Gastrocnemius medialis (tissue), 4 donors: Measurements from ENCODE around the gene TNRC18. TPM values are rescaled to one million over a fixed set of nuclear protein-coding genes. Genes with fewer than 3 reads are reported as not detected.

Experiments
- ATAC-seq, 2 donors: fragments of 150-250 bp; one replicate each; pipeline ENCODE4 v1.9.1; 2016
- DNase-seq, 2 donors: peaks; one replicate each; pipeline ENCODE4 v3.0.0-alpha.2; 2019
- H3K27ac ChIP-seq, 4 donors: fragments of 200-600 bp; sonication (generic); 1 replicate in 1 of 4; 2 replicates in 3 of 4; pipeline ENCODE4 v1.5.1; 2016 to 2018; ENCODE audit warnings: mild to moderate bottlenecking in 2 of 4, moderate library complexity in 1 of 4
- H3K27me3 ChIP-seq, 3 donors: fragments of 200-600 bp; sonication (generic) in 2 of 3; 1 replicate in 1 of 3; 2 replicates in 2 of 3; pipeline versions ENCODE4 v1.5.1 to v1.6.0; 2016 to 2019; ENCODE audit warnings: mild to moderate bottlenecking in 1 of 3, moderate library complexity in 1 of 3
- H3K36me3 ChIP-seq, 2 donors: fragments of 200-600 bp; sonication (generic) in 1 of 2; one replicate each; pipeline ENCODE4 v1.5.1; 2017 to 2018
- H3K4me1 ChIP-seq, 2 donors: fragments of 200-600 bp; sonication (generic) in 1 of 2; one replicate each; pipeline ENCODE4 v1.5.1; 2016 to 2017; ENCODE audit warnings: mild to moderate bottlenecking in 2 of 2
- H3K4me3 ChIP-seq, 4 donors: fragments of 200-600 bp; sonication (generic) in 3 of 4; 1 replicate in 1 of 4; 2 replicates in 3 of 4; pipeline ENCODE4 v1.5.1; 2016 to 2019; ENCODE audit warnings: mild to moderate bottlenecking in 2 of 4
- H3K9me3 ChIP-seq, 3 donors: fragments of 200-600 bp; sonication (generic) in 2 of 3; 1 replicate in 1 of 3; 2 replicates in 2 of 3; pipeline ENCODE4 v1.5.1; 2016 to 2019
- CTCF ChIP-seq, 5 experiments: fragments of 450-650 bp in 3 of 5; fragments of 200-600 bp in 2 of 5; sonication (generic) in 2 of 5; IDR thresholded peaks in 4 of 5; conservative IDR thresholded peaks in 1 of 5; 1 replicate in 4 of 5; 2 replicates in 1 of 5; pipeline ENCODE4 v1.5.1; 2016 to 2019; ENCODE audit warnings: antibody characterized with exemption in 5 of 5, mild to moderate bottlenecking in 3 of 5, moderate library complexity in 3 of 5
- POLR2A ChIP-seq, 2 donors: fragments of 450-650 bp; IDR thresholded peaks; one replicate each; pipeline ENCODE4 v1.6.1; 2017; ENCODE audit warnings: antibody characterized with exemption in 2 of 2, mild to moderate bottlenecking in 2 of 2, moderate library complexity in 2 of 2
- in situ Hi-C, 4 donors: fragments of 200-750 bp; cut with MboI; loops; one replicate each; pipeline versions ENCODE4 v1.15.0 to v1.8.0; 2017; ENCODE audit warnings: low sequenced_read_pairs in 4 of 4
- intact Hi-C: fragments of 100-400 bp; cut with DNase I; formaldehyde crosslinking; loops from one replicate; pipeline ENCODE4 v1.15.1; 2023; ENCODE audit warnings: low total_unique reads
- total RNA-seq, 4 donors: library from RNA; depleted of rRNA; stranded (reverse); fragments of >200 nt; gene quantifications; one replicate each; pipeline versions ENCODE4 v1.1.0 to v1.2.3, GENCODE V29; 2016

The TNRC18 gene
- total RNA-seq, 4 donors from 2014 or later = 8.7 to 31.2 (median 20.5) TPM

- TF ChIP-seq CTCF (IDR thresholded peaks at IDR 0.05 in 4 of 5, conservative IDR thresholded peaks at IDR 0.05 in 1 of 5) (no peak), POLR2A (IDR thresholded peaks at IDR 0.05) (no peak)
- Histone ChIP-seq H3K27ac (no peak overlapping the region), H3K27me3 (no peaks in the 10 kb centered on the region), H3K9me3 (no peaks in the 10 kb centered on the region), H3K4me1 (peaks cover 17 to 19% of the 10 kb centered on the region in 2 donors), H3K36me3 (peaks cover 0 to 40% of the 10 kb centered on the region in 2 donors), H3K4me3 (no peak overlapping the region)
- ATAC-seq = no peak
- in situ Hi-C loops = no loop called here
- intact Hi-C loops = no loop called here
- DNase-seq = no peak
Measured at GRCh38 chr7:5352440-5353010, 71.1 kb downstream of the TNRC18 start.

- H3K9me3 ChIP-seq = no peaks in the 10 kb centered on the region
- DNase-seq (no peak), ATAC-seq (no peak)
- TF ChIP-seq POLR2A (IDR thresholded peaks at IDR 0.05) = no peak
- no peak for TF ChIP-seq CTCF (IDR thresholded peaks at IDR 0.05 in 4 of 5, conservative IDR thresholded peaks at IDR 0.05 in 1 of 5)
- H3K27ac ChIP-seq = no peak overlapping the region
- peaks cover 17 to 19% of the 10 kb centered on the region in 2 donors for H3K4me1 ChIP-seq
- no peak overlapping the region for H3K4me3 ChIP-seq
- no peaks in the 10 kb centered on the region for H3K27me3 ChIP-seq
- intact Hi-C loops (no loop called here), in situ Hi-C loops (no loop called here)
- peaks cover 0 to 32% of the 10 kb centered on the region in 2 donors for H3K36me3 ChIP-seq
Measured at GRCh38 chr7:5351507-5352265, 71.9 kb downstream of the TNRC18 start.

GRCh38 chr7:5350600-5351385 is 72.8 kb downstream of the TNRC18 start:
- Histone ChIP-seq H3K36me3 (peaks cover 0 to 32% of the 10 kb centered on the region in 2 donors), H3K27ac (no peak overlapping the region), H3K4me1 (peaks cover 17 to 19% of the 10 kb centered on the region in 2 donors), H3K9me3 (no peaks in the 10 kb centered on the region), H3K27me3 (no peaks in the 10 kb centered on the region), H3K4me3 (no peak overlapping the region)
- no peak for ATAC-seq
- intact Hi-C loops (no loop called here), in situ Hi-C loops (no loop called here)
- TF ChIP-seq POLR2A (IDR thresholded peaks at IDR 0.05) (no peak), CTCF (IDR thresholded peaks at IDR 0.05 in 4 of 5, conservative IDR thresholded peaks at IDR 0.05 in 1 of 5) (no peak)
- DNase-seq = no peak

GRCh38 chr7:5350174-5350463 is 73.5 kb downstream of the TNRC18 start:
- Histone ChIP-seq H3K9me3 (no peaks in the 10 kb centered on the region), H3K36me3 (peaks cover 0 to 39% of the 10 kb centered on the region in 2 donors), H3K27me3 (no peaks in the 10 kb centered on the region), H3K4me1 (peaks cover 13 to 15% of the 10 kb centered on the region in 2 donors), H3K27ac (no peak overlapping the region), H3K4me3 (no peak overlapping the region)
- TF ChIP-seq POLR2A (IDR thresholded peaks at IDR 0.05) (no peak), CTCF (IDR thresholded peaks at IDR 0.05 in 4 of 5, conservative IDR thresholded peaks at IDR 0.05 in 1 of 5) (no peak)
- ATAC-seq (no peak), DNase-seq (no peak)
- in situ Hi-C loops = no loop called here
- intact Hi-C loops = no loop called here
